Left lung (tissue), 10 donors: ENCODE results near the gene ASIC3. TPM values are rescaled to one million over a fixed set of nuclear protein-coding genes. Genes with fewer than 3 reads are reported as not detected.
A peak's percentile ranks its signal among the peaks of the same experiment; 100 is the strongest.
"Not testable (repeated sequence)": the region's sequence is repeated elsewhere in the genome, so short reads cannot be mapped to it uniquely, and the experiment has no call there.

Experiments
- ATAC-seq: fragments of 200-7000 bp; cut with Tn5 transposase; one replicate; pipeline ENCODE4 v1.9.1; 2020; ENCODE audit warnings: moderate library complexity
- DNase-seq, 4 donors: peaks; one replicate each; pipeline ENCODE4 v3.0.0-alpha.2; 2013 to 2020
- H3K27ac ChIP-seq, 2 donors: fragments of 200-600 bp; sonication (generic) in 1 of 2; one replicate each; pipeline versions ENCODE4 v1.5.0 to v1.8.0; 2020 to 2021
- H3K27me3 ChIP-seq, 2 donors: fragments of 200-600 bp; sonication (generic) in 1 of 2; one replicate each; pipeline versions ENCODE4 v1.5.0 to v1.8.0; 2020 to 2021
- H3K36me3 ChIP-seq, 2 donors: fragments of 200-600 bp; sonication (generic) in 1 of 2; one replicate each; pipeline versions ENCODE4 v1.5.0 to v1.8.0; 2020 to 2021
- H3K4me1 ChIP-seq, 2 donors: fragments of 200-600 bp; one replicate each; pipeline ENCODE4 v1.8.0; 2021
- H3K4me3 ChIP-seq, 2 donors: fragments of 200-600 bp; sonication (generic) in 1 of 2; one replicate each; pipeline versions ENCODE4 v1.5.0 to v1.8.0; 2020 to 2021; ENCODE audit warnings: mild to moderate bottlenecking in 1 of 2
- H3K9me3 ChIP-seq, 2 donors: fragments of 200-600 bp; sonication (generic) in 1 of 2; one replicate each; pipeline versions ENCODE4 v1.5.0 to v1.8.0; 2020 to 2021
- intact Hi-C, 2 donors: fragments of 100-400 bp; cut with DNase I; formaldehyde crosslinking; loops; one replicate each; pipeline versions ENCODE4 v1.11.2 to v1.14.2; 2022
- polyA plus RNA-seq, 6 donors: library from polyadenylated mRNA; unstranded; fragments of 120-200 nt; gene quantifications; one replicate each; pipeline ENCODE4 v1.2.1, GENCODE V29; 2013; ENCODE audit not compliant: insufficient read length in 6 of 6
- total RNA-seq, 2 donors: library from RNA; stranded (reverse); fragmentation: NEBNext Ultra II Directional; extraction: Animal tissue kit (Norgen Biotek cat#: 25700); gene quantifications; one replicate each; pipeline ENCODE4 v1.2.1, GENCODE V29; 2021
- TF ChIP-seq, protein P1 (sequence below), 2 donors: fragments of 200-600 bp; sonication (generic) in 1 of 2; IDR thresholded peaks; one replicate each; pipeline versions ENCODE4 v1.5.0 to v1.8.0; 2021; ENCODE audit warnings: antibody characterized with exemption in 2 of 2
- donor health status: DM: no; HTN: yes; CAD: no.
- donor health status: DM: no; HTN: no; CAD: no.

Gene ASIC3
- total and polyA plus RNA-seq, 8 donors = 2.3 to 6.0 (median 3.4) TPM

DNA sequence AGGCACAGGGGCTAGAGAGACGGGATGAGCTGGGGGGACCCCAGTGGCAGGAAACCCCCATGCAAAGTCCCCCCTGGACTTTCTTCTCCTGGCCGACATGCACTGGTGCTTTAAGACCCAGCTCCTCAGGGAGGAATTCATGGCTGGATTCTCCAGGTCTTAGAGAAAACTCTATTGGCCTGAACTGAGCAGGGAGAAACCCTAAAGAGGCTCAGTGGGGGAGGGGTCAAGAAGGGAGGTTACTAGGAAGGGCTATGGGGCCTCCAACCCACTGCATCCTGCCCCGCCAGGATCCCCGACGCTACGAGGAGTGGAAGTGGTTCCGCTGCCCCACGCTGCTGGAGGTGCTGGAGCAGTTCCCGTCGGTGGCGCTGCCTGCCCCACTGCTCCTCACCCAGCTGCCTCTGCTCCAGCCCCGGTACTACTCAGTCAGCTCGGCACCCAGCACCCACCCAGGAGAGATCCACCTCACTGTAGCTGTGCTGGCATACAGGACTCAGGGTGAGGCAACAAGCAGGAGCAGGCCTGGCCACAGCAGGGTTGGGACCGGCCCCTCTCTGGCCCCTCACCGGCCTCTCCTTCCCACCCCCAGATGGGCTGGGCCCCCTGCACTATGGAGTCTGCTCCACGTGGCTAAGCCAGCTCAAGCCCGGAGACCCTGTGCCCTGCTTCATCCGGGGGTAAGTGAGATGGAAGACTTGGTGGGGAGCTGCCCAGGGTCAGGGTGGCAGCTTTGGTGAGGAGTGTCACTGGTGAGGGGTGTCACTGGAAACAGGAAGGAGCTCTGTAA lies 37.8 kb upstream of the ASIC3 start:
- TF ChIP-seq, protein P1, sequence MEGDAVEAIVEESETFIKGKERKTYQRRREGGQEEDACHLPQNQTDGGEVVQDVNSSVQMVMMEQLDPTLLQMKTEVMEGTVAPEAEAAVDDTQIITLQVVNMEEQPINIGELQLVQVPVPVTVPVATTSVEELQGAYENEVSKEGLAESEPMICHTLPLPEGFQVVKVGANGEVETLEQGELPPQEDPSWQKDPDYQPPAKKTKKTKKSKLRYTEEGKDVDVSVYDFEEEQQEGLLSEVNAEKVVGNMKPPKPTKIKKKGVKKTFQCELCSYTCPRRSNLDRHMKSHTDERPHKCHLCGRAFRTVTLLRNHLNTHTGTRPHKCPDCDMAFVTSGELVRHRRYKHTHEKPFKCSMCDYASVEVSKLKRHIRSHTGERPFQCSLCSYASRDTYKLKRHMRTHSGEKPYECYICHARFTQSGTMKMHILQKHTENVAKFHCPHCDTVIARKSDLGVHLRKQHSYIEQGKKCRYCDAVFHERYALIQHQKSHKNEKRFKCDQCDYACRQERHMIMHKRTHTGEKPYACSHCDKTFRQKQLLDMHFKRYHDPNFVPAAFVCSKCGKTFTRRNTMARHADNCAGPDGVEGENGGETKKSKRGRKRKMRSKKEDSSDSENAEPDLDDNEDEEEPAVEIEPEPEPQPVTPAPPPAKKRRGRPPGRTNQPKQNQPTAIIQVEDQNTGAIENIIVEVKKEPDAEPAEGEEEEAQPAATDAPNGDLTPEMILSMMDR (IDR thresholded peaks at IDR 0.05) = no peak
- Histone ChIP-seq H3K9me3 (no peaks in the 10 kb centered on the region), H3K4me1 (peaks cover 16 to 64% of the 10 kb centered on the region in 2 donors), H3K4me3 (peak overlapping the region in 1 of 2 donors; percentile 26), H3K27ac (peak overlapping the region in 1 of 2 donors; percentile 38), H3K36me3 (no peaks in the 10 kb centered on the region), H3K27me3 (peaks cover 3 to 75% of the 10 kb centered on the region in 2 donors)
- DNase-seq (peak in 1 of 4 donors; percentile 60), ATAC-seq (peak; percentile 60)
- intact Hi-C loops = no loop called here

DNA sequence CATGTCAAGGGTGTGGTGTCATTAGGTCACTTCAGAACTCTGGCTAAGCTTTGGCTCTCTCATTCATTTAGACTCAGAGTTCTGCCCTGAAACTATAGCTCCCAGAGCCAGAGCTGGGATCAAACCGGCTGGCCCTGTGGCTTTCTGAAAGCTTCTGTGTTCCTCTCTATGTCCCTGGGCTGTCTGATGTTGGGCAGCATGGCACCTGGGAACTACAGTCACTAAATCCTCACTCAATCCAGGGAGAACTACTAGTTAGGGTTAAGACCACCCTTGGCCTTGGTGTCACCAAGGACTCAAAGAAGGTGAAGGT lies 37.3 kb upstream of the ASIC3 start:
- no peaks in the 10 kb centered on the region for H3K36me3 ChIP-seq
- TF ChIP-seq, protein P1 (IDR thresholded peaks at IDR 0.05) = no peak
- H3K27ac ChIP-seq = no peak overlapping the region
- DNase-seq = no peak
- ATAC-seq = peak; percentile 14
- peaks cover 3 to 81% of the 10 kb centered on the region in 2 donors for H3K27me3 ChIP-seq
- no peaks in the 10 kb centered on the region for H3K9me3 ChIP-seq
- peaks cover 16 to 64% of the 10 kb centered on the region in 2 donors for H3K4me1 ChIP-seq
- H3K4me3 ChIP-seq = peak overlapping the region in 1 of 2 donors; percentile 26
- intact Hi-C loops = no loop called here

GRCh38 chr7:151011616-151012015 lies 36.7 kb upstream of the ASIC3 start:
- H3K9me3 ChIP-seq, H3K4me3 ChIP-seq, H3K27ac ChIP-seq, H3K36me3 ChIP-seq, intact Hi-C loops, ATAC-seq: not testable (repeated sequence)
- peaks cover 3 to 86% of the 10 kb centered on the region in 2 donors for H3K27me3 ChIP-seq
- H3K4me1 ChIP-seq = peaks cover 16 to 64% of the 10 kb centered on the region in 2 donors
- DNase-seq = peak in 1 of 4 donors; percentile 59

GRCh38 chr7:151012031-151012692 lies 36.2 kb upstream of the ASIC3 start:
- Histone ChIP-seq H3K27me3 (peaks cover 3 to 92% of the 10 kb centered on the region in 2 donors), H3K9me3 (no peaks in the 10 kb centered on the region), H3K36me3 (no peaks in the 10 kb centered on the region), H3K4me3 (no peak overlapping the region), H3K4me1 (peaks cover 16 to 60% of the 10 kb centered on the region in 2 donors), H3K27ac (no peak overlapping the region)
- TF ChIP-seq, protein P1 (IDR thresholded peaks at IDR 0.05) = no peak
- ATAC-seq (no peak), DNase-seq (peak in 1 of 4 donors; percentile 62)
- intact Hi-C loops = no loop called here

DNA sequence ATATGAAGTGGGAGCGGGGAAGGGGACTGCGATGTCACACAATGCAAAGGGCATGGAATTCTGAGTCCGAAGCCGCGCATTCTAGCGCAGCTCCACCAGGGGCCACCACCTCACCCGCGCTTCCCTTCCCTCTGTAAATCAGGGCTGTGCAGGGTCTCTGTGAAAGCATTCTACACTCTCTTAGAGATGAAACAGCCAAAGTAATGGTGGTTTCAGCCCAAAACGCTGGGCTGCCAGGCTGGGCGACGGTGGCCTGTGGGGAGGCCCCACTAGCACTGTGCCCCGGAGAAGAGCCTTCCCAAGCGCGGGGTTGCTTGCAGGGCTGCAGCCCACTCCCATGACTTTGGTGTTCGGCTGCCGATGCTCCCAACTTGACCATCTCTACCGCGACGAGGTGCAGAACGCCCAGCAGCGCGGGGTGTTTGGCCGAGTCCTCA lies 35.4 kb upstream of the ASIC3 start:
- H3K36me3 ChIP-seq = no peaks in the 10 kb centered on the region
- ATAC-seq (peak; percentile 12), DNase-seq (peak in 2 of 4 donors; percentile 31 to 63)
- TF ChIP-seq, protein P1 (IDR thresholded peaks at IDR 0.05) = peak; percentile 21 to 23
- peaks cover 6 to 97% of the 10 kb centered on the region in 2 donors for H3K27me3 ChIP-seq
- H3K9me3 ChIP-seq = no peaks in the 10 kb centered on the region
- H3K27ac ChIP-seq = no peak overlapping the region
- intact Hi-C loops = no loop called here
- no peak overlapping the region for H3K4me3 ChIP-seq
- H3K4me1 ChIP-seq = peaks cover 14 to 56% of the 10 kb centered on the region in 2 donors
